Lung (tissue), 12 donors: ENCODE results near the gene FAM47E. TPM values are rescaled to one million over a fixed set of nuclear protein-coding genes. Genes with fewer than 3 reads are reported as not detected.
A peak's percentile ranks its signal among the peaks of the same experiment; 100 is the strongest.

Experiments used
- ATAC-seq: fragments of 200-7000 bp; cut with Tn5 transposase; one replicate; pipeline ENCODE4 v1.9.1; 2020; ENCODE audit warnings: moderate number of reproducible peaks; ENCODE audit not compliant: insufficient read depth, low FRiP score
- DNase-seq, 3 donors: peaks; one replicate each; pipeline ENCODE4 v3.0.0-alpha.2; 2013 to 2017
- H3K27ac ChIP-seq, 2 donors: one replicate each; pipeline ENCODE4 v1.5.1; 2013; ENCODE audit warnings: mild to moderate bottlenecking in 2 of 2, moderate library complexity in 2 of 2, control low read depth in 1 of 2, inconsistent platforms in 1 of 2, low read depth in 1 of 2, low read length in 1 of 2
- H3K27me3 ChIP-seq, 3 donors: one replicate each; pipeline ENCODE4 v1.5.1; 2013; ENCODE audit warnings: low read length in 2 of 3; ENCODE audit not compliant: control insufficient read depth in 3 of 3, insufficient read depth in 3 of 3
- H3K36me3 ChIP-seq, 4 donors: one replicate each; pipeline ENCODE4 v1.5.1; 2013; ENCODE audit warnings: low read length in 4 of 4, mild to moderate bottlenecking in 1 of 4, moderate library complexity in 1 of 4; ENCODE audit not compliant: control insufficient read depth in 4 of 4, insufficient read depth in 4 of 4
- H3K4me1 ChIP-seq, 5 donors: one replicate each; pipeline ENCODE4 v1.5.1; 2013; ENCODE audit warnings: low read length in 5 of 5, mild to moderate bottlenecking in 2 of 5, moderate library complexity in 1 of 5; ENCODE audit not compliant: control insufficient read depth in 5 of 5, insufficient read depth in 5 of 5
- H3K4me3 ChIP-seq: one replicate; pipeline ENCODE4 v1.5.1; 2013; ENCODE audit warnings: mild to moderate bottlenecking, control low read depth, moderate library complexity
- H3K9ac ChIP-seq, 2 donors: one replicate each; pipeline ENCODE4 v1.5.1; 2013; ENCODE audit warnings: low read length in 2 of 2, control low read depth in 1 of 2; ENCODE audit not compliant: insufficient read depth in 1 of 2
- H3K9me3 ChIP-seq, 4 donors: one replicate each; pipeline ENCODE4 v1.5.1; 2013; ENCODE audit warnings: low read length in 3 of 4, mild to moderate bottlenecking in 1 of 4, moderate library complexity in 1 of 4; ENCODE audit not compliant: control insufficient read depth in 4 of 4, insufficient read depth in 3 of 4
- CTCF ChIP-seq: IDR thresholded peaks from 2 replicates; pipeline ENCODE4 v1.5.1; 2012; ENCODE audit warnings: mild to moderate bottlenecking; ENCODE audit errors: control extremely low read depth, extremely low read depth
- WGBS, 2 donors: extraction: QIAGEN DNeasy Blood & Tissue Kit; methylation state at CpG; one replicate each; pipeline ENCODE4 v1.1.7; 2013; 5-methylcytosine and 5-hydroxymethylcytosine counted together
- polyA plus RNA-seq, 2 donors: library from polyadenylated mRNA; stranded (reverse); fragments of 200-250 nt; gene quantifications; one replicate each; pipeline ENCODE4 v1.2.1, GENCODE V29; 2013
- total RNA-seq, 2 donors: library from RNA; depleted of rRNA in 1 of 2; stranded (reverse); fragments of >200 nt in 1 of 2; gene quantifications; one replicate each; pipeline ENCODE4 v1.2.1, GENCODE V29; 2014 to 2021
- donor health status: control.
- donor health status: control.
- donor health status: Bipolar disorder and iron deficiency.
- donor health status: healthy.
- donor health status: DM: yes; HTN: yes; CAD: no.

The FAM47E gene
- total and polyA plus RNA-seq, 4 donors = 4.4 to 10.7 (median 7.0) TPM

- Histone ChIP-seq H3K4me3 (no peak overlapping the region), H3K4me1 (peaks cover 0 to 20% (median 9%) of the 10 kb centered on the region in 5 donors), H3K9me3 (no peaks in the 10 kb centered on the region), H3K27me3 (no peaks in the 10 kb centered on the region), H3K36me3 (peaks cover 0 to 11% (median 4%) of the 10 kb centered on the region in 4 donors), H3K27ac (no peak overlapping the region), H3K9ac (no peak overlapping the region)
- no peak for DNase-seq
- no peak for ATAC-seq
- TF ChIP-seq CTCF = no peak
- WGBS, 2 donors = 38 to 72% methylated on average over 7 of the region's 7 CpGs
Measured at GRCh38 chr4:76305033-76305687, 53.6 kb downstream of the FAM47E start.

- no peaks in the 10 kb centered on the region for H3K9me3 ChIP-seq
- H3K4me1 ChIP-seq = peaks cover 0 to 20% (median 9%) of the 10 kb centered on the region in 5 donors
- DNase-seq (peak; percentile 78 to 82 (median 81)), ATAC-seq (peak; percentile 87)
- 1% methylated on average over 71 to 85 of the region's 85 CpGs for WGBS, 2 donors
- H3K36me3 ChIP-seq = peaks cover 0 to 11% (median 4%) of the 10 kb centered on the region in 4 donors
- H3K27me3 ChIP-seq = no peaks in the 10 kb centered on the region
- peak within 1 kb of the TSS; percentile 92 for H3K27ac ChIP-seq
- H3K9ac ChIP-seq = peak within 1 kb of the TSS; percentile 8 to 91
- H3K4me3 ChIP-seq = peak within 1 kb of the TSS; percentile 73
- TF ChIP-seq CTCF = no peak
Measured at GRCh38 chr4:76305971-76306881, 54.7 kb downstream of the FAM47E start, which contains the start of gene STBD1. STBD1 (plus strand) TSS chr4:76306733; CDS start chr4:76306770, 37 bp downstream.

GRCh38 chr4:76306882-76307659 lies 55.5 kb downstream of the FAM47E start:
- no peaks in the 10 kb centered on the region for H3K27me3 ChIP-seq
- H3K9me3 ChIP-seq = no peaks in the 10 kb centered on the region
- peaks cover 0 to 20% (median 10%) of the 10 kb centered on the region in 5 donors for H3K4me1 ChIP-seq
- DNase-seq (peak; percentile 50 to 61 (median 59)), ATAC-seq (peak; percentile 58)
- TF ChIP-seq CTCF = no peak
- peak overlapping the region; percentile 73 for H3K4me3 ChIP-seq
- H3K9ac ChIP-seq = peak overlapping the region; percentile 8 to 77
- 5 to 10% methylated on average over 37 of the region's 37 CpGs for WGBS, 2 donors
- H3K27ac ChIP-seq = peak overlapping the region; percentile 92
- H3K36me3 ChIP-seq = peaks cover 0 to 11% (median 4%) of the 10 kb centered on the region in 4 donors
